HCT116 (cell line): ENCODE data around the gene GPLD1. TPM values are rescaled to one million over a fixed set of nuclear protein-coding genes. Genes with fewer than 3 reads are reported as not detected.

ENCODE experiments used
- ATAC-seq: fragments of 200-7000 bp; cut with Tn5 transposase; 2 replicates; pipeline ENCODE4 v1.9.1; 2020; ENCODE audit warnings: mild to moderate bottlenecking, moderate library complexity
- BruUV-seq: library from RNA; stranded (reverse); fragments of 400-500 nt; replicated peaks from 2 replicates; lab custom pipeline; 2021; lab: Mats Ljungman, UMichigan
- CTCF ChIA-PET: fragments of 300-600 bp; sonication (Branson Sonifier 250); formaldehyde crosslinking; loops from one replicate; lab custom pipeline; 2021; ENCODE audit warnings: antibody characterized with exemption; lab: Charles Lee
- POLR2A ChIA-PET: fragments of 300-600, 350-600 bp; sonication (Branson Sonifier 250); formaldehyde crosslinking; loops from one replicate; lab custom pipeline; 2021; ENCODE audit warnings: antibody characterized with exemption; lab: Charles Lee
- RAD21 ChIA-PET, 2 experiments: fragments of 300-600 bp; sonication (Branson Sonifier 250); formaldehyde crosslinking; loops; one replicate each; lab custom pipeline; 2023; ENCODE audit warnings: low total read pairs in 2 of 2; ENCODE audit not compliant: uncharacterized antibody in 2 of 2, unreplicated experiment in 2 of 2, low non-redundant PET in 1 of 2; lab: Charles Lee
- DNase-seq: peaks from one replicate; pipeline ENCODE4 v3.0.0-alpha.2; 2010; ENCODE audit warnings: low read depth, low spot score
- H2AFZ ChIP-seq: fragments of 200-600 bp; shearing (Covaris generic), sonication (generic); 2 replicates; pipeline ENCODE4 v1.6.1; 2017; ENCODE audit warnings: low read depth, mixed run types, mixed read lengths, antibody characterized with exemption, low read length; ENCODE audit not compliant: poor library complexity, severe bottlenecking
- H3K27ac ChIP-seq: 2 replicates; pipeline ENCODE4 v1.5.1; 2012; ENCODE audit warnings: low read depth, low read length
- H3K27me3 ChIP-seq: fragments of 200-600 bp; sonication (generic); 2 replicates; pipeline ENCODE4 v1.6.1; 2016; ENCODE audit warnings: mixed run types, low read length, mixed read lengths; ENCODE audit not compliant: insufficient read depth
- H3K36me3 ChIP-seq, 2 experiments: fragments of 200-500 bp in 1 of 2; fragments of 200-600 bp in 1 of 2; sonication (Bioruptor generic) in 1 of 2; sonication (generic) in 1 of 2; 2 replicates each; pipeline versions ENCODE4 v1.5.1 to v1.6.1; 2014 to 2016; ENCODE audit warnings: low read length in 2 of 2, inconsistent platforms in 1 of 2, mixed read lengths in 1 of 2, mixed run types in 1 of 2; ENCODE audit not compliant: insufficient read depth in 2 of 2, control insufficient read depth in 1 of 2
- H3K4me1 ChIP-seq, 2 experiments: fragments of 200-600 bp in 1 of 2; sonication (generic) in 1 of 2; 2 replicates each; pipeline versions ENCODE4 v1.5.1 to v1.6.1; 2012 to 2017; ENCODE audit warnings: low read length in 2 of 2, inconsistent platforms in 1 of 2, mild to moderate bottlenecking in 1 of 2, mixed read lengths in 1 of 2, mixed run types in 1 of 2, moderate library complexity in 1 of 2; ENCODE audit not compliant: insufficient read depth in 2 of 2, control insufficient read depth in 1 of 2
- H3K4me2 ChIP-seq: fragments of 200-600 bp; sonication (generic); 2 replicates; pipeline ENCODE4 v1.6.1; 2017; ENCODE audit warnings: mixed run types, low read length, mixed read lengths
- H3K4me3 ChIP-seq, 2 experiments: fragments of 200-600 bp in 1 of 2; sonication (generic) in 1 of 2; replicated peaks in 1 of 2; 2 replicates each; pipeline ENCODE4 v1.5.1; 2011 to 2016; ENCODE audit warnings: low read length in 2 of 2, control low read depth in 1 of 2, low read depth in 1 of 2, mild to moderate bottlenecking in 1 of 2, mixed read lengths in 1 of 2, mixed run types in 1 of 2
- H3K79me2 ChIP-seq: fragments of 200-600 bp; sonication (generic); 2 replicates; pipeline ENCODE4 v1.6.1; 2017; ENCODE audit warnings: mild to moderate bottlenecking, mixed run types, low read length, moderate library complexity, mixed read lengths; ENCODE audit not compliant: insufficient read depth
- H3K9ac ChIP-seq: fragments of 200-600 bp; sonication (generic); 2 replicates; pipeline ENCODE4 v1.6.1; 2016; ENCODE audit warnings: low read length, mixed read lengths
- H3K9me2 ChIP-seq: fragments of 200-600 bp; sonication (generic), shearing (Covaris generic); 2 replicates; pipeline ENCODE4 v1.6.1; 2017; ENCODE audit warnings: mixed run types, mild to moderate bottlenecking, moderate library complexity; ENCODE audit not compliant: insufficient read depth
- H3K9me3 ChIP-seq, 2 experiments: fragments of 200-500 bp in 1 of 2; fragments of 200-600 bp in 1 of 2; sonication (Bioruptor generic) in 1 of 2; sonication (generic) in 1 of 2; 2 replicates each; pipeline ENCODE4 v1.6.1; 2014 to 2017; ENCODE audit warnings: low read length in 2 of 2, mixed read lengths in 2 of 2, inconsistent platforms in 1 of 2, low read depth in 1 of 2, mild to moderate bottlenecking in 1 of 2, mixed run types in 1 of 2, moderate library complexity in 1 of 2; ENCODE audit not compliant: control insufficient read depth in 1 of 2, insufficient read depth in 1 of 2
- H4K20me1 ChIP-seq: fragments of 200-600 bp; sonication (generic), shearing (Covaris generic); 2 replicates; pipeline ENCODE4 v1.6.1; 2017; ENCODE audit warnings: mixed run types, mild to moderate bottlenecking, moderate library complexity; ENCODE audit not compliant: insufficient read depth
- CBX3 ChIP-seq: IDR thresholded peaks from 2 replicates; pipeline ENCODE4 v1.6.1; 2012; ENCODE audit warnings: low read depth
- EGR1 ChIP-seq: IDR thresholded peaks from 2 replicates; pipeline ENCODE4 v1.6.1; 2012; ENCODE audit warnings: low read depth
- EZH2phosphoT487 ChIP-seq: fragments of 200-600 bp; IDR thresholded peaks from 2 replicates; pipeline ENCODE4 v1.6.1; 2018; ENCODE audit warnings: antibody characterized with exemption, borderline replicate concordance
- JUND ChIP-seq: IDR thresholded peaks from 2 replicates; pipeline ENCODE4 v1.6.1; 2012
- MAX ChIP-seq: IDR thresholded peaks from 2 replicates; pipeline ENCODE4 v1.6.1; 2012
- POLR2A ChIP-seq: IDR thresholded peaks from 2 replicates; pipeline ENCODE4 v1.7.0; 2011; ENCODE audit warnings: borderline replicate concordance; ENCODE audit not compliant: insufficient read depth, insufficient read length; ENCODE audit errors: extremely low read depth
- RAD21 ChIP-seq: IDR thresholded peaks from 2 replicates; pipeline ENCODE4 v1.6.1; 2012; ENCODE audit warnings: low read depth, mild to moderate bottlenecking
- SRF ChIP-seq: IDR thresholded peaks from 2 replicates; pipeline ENCODE4 v1.6.1; 2012; ENCODE audit warnings: low read depth
- TCF7L2 ChIP-seq: IDR thresholded peaks from 2 replicates; pipeline ENCODE4 v1.7.0; 2011; ENCODE audit warnings: borderline replicate concordance, inconsistent platforms; ENCODE audit not compliant: insufficient read depth, insufficient read length; ENCODE audit errors: extremely low read depth
- YY1 ChIP-seq: IDR thresholded peaks from 2 replicates; pipeline ENCODE4 v1.6.1; 2011; ENCODE audit warnings: low read length, low read depth, moderate library complexity, mild to moderate bottlenecking; ENCODE audit not compliant: insufficient replicate concordance; ENCODE audit errors: extremely low read depth
- ZBTB33 ChIP-seq: IDR thresholded peaks from 2 replicates; pipeline ENCODE4 v1.6.1; 2011; ENCODE audit warnings: mild to moderate bottlenecking, low read length, moderate library complexity; ENCODE audit not compliant: insufficient replicate concordance; ENCODE audit errors: extremely low read depth
- intact Hi-C: fragments of 100-400 bp; cut with micrococcal nuclease; formaldehyde crosslinking; loops from 2 replicates; pipeline ENCODE4 v1.10.0; 2022
- total RNA-seq: library from RNA; stranded (reverse); gene quantifications from one replicate; pipeline ENCODE4 v1.2.1, GENCODE V29; 2021; ENCODE audit not compliant: unreplicated experiment
- TF ChIP-seq, protein P1 (sequence below), 3 experiments: fragments of 200-600 bp in 1 of 3; sonication (generic) in 1 of 3; IDR thresholded peaks in 2 of 3; conservative IDR thresholded peaks in 1 of 3; 2 replicates each; pipeline ENCODE4 v1.5.1; 2012 to 2017; ENCODE audit warnings: low read depth in 2 of 3, low read length in 2 of 3, antibody characterized with exemption in 1 of 3, borderline replicate concordance in 1 of 3, control low read depth in 1 of 3, mild to moderate bottlenecking in 1 of 3, mixed read lengths in 1 of 3, mixed run types in 1 of 3, moderate library complexity in 1 of 3; ENCODE audit not compliant: insufficient read depth in 1 of 3
- TF ChIP-seq, protein P2 (sequence below): IDR thresholded peaks from 2 replicates; pipeline ENCODE4 v1.6.1; 2012; ENCODE audit warnings: low read depth

The GPLD1 gene
- total RNA-seq, 1 experiment from 2014 or later = 2.1 TPM

DNA sequence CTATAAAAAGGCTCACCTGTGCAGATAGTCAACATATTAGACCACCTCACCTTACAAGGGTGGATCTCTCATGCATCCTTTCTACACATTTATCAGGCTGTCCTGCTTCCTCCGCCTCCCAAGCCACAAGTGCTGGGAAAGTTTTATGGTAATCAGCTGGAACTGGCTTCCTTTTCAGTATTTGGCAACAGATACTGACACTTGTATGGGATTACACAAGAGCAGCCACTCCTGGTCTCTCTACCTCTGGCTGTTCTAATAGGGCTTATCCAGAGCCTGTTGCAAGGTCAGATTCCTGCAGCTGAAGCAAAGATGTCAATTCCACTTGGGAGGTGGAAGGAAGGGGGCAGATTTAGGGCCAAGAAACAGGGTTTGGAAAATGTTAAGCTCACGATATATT lies 503 bp upstream of the GPLD1 start:
- POLR2A ChIA-PET = no interaction called here
- intact Hi-C loops = no loop called here
- no peak for DNase-seq

GRCh38 chr6:24486065-24486464 lies 3.3 kb downstream of the GPLD1 start:
- ChIA-PET RAD21 (no interaction called here), CTCF (no interaction called here), POLR2A (no interaction called here)
- no TSS peak for BruUV-seq
- no peak overlapping the region for H3K4me3 ChIP-seq
- TF ChIP-seq CBX3 (no peak), YY1 (no peak), ZBTB33 (no peak), EGR1 (no peak), TCF7L2 (no peak), SRF (no peak), MAX (no peak), POLR2A (no peak), EZH2phosphoT487 (no peak), RAD21 (no peak)
- TF ChIP-seq, protein P1, sequence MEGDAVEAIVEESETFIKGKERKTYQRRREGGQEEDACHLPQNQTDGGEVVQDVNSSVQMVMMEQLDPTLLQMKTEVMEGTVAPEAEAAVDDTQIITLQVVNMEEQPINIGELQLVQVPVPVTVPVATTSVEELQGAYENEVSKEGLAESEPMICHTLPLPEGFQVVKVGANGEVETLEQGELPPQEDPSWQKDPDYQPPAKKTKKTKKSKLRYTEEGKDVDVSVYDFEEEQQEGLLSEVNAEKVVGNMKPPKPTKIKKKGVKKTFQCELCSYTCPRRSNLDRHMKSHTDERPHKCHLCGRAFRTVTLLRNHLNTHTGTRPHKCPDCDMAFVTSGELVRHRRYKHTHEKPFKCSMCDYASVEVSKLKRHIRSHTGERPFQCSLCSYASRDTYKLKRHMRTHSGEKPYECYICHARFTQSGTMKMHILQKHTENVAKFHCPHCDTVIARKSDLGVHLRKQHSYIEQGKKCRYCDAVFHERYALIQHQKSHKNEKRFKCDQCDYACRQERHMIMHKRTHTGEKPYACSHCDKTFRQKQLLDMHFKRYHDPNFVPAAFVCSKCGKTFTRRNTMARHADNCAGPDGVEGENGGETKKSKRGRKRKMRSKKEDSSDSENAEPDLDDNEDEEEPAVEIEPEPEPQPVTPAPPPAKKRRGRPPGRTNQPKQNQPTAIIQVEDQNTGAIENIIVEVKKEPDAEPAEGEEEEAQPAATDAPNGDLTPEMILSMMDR (IDR thresholded peaks at IDR 0.05 in 2 of 3, conservative IDR thresholded peaks at IDR 0.05 in 1 of 3; ENCODE audit: borderline replicate concordance in 1 of 3, insufficient read depth in 1 of 3, low read depth in 2 of 3, low read length in 2 of 3) = no peak
- TF ChIP-seq, protein P2, sequence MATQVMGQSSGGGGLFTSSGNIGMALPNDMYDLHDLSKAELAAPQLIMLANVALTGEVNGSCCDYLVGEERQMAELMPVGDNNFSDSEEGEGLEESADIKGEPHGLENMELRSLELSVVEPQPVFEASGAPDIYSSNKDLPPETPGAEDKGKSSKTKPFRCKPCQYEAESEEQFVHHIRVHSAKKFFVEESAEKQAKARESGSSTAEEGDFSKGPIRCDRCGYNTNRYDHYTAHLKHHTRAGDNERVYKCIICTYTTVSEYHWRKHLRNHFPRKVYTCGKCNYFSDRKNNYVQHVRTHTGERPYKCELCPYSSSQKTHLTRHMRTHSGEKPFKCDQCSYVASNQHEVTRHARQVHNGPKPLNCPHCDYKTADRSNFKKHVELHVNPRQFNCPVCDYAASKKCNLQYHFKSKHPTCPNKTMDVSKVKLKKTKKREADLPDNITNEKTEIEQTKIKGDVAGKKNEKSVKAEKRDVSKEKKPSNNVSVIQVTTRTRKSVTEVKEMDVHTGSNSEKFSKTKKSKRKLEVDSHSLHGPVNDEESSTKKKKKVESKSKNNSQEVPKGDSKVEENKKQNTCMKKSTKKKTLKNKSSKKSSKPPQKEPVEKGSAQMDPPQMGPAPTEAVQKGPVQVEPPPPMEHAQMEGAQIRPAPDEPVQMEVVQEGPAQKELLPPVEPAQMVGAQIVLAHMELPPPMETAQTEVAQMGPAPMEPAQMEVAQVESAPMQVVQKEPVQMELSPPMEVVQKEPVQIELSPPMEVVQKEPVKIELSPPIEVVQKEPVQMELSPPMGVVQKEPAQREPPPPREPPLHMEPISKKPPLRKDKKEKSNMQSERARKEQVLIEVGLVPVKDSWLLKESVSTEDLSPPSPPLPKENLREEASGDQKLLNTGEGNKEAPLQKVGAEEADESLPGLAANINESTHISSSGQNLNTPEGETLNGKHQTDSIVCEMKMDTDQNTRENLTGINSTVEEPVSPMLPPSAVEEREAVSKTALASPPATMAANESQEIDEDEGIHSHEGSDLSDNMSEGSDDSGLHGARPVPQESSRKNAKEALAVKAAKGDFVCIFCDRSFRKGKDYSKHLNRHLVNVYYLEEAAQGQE = no peak
- intact Hi-C loops = no loop called here
- ATAC-seq (no peak), DNase-seq (no peak)
- no peaks in the 10 kb centered on the region for H3K79me2 ChIP-seq
- H3K27ac ChIP-seq = no peak overlapping the region
- no peaks in the 10 kb centered on the region for H3K36me3 ChIP-seq
- H2AFZ ChIP-seq = no peak overlapping the region
- H3K9me3 ChIP-seq = no peaks in the 10 kb centered on the region
- no peak overlapping the region for H3K9ac ChIP-seq
- H3K4me1 ChIP-seq = no peaks in the 10 kb centered on the region
- no peaks in the 10 kb centered on the region for H3K9me2 ChIP-seq
- H4K20me1 ChIP-seq = no peaks in the 10 kb centered on the region
- H3K27me3 ChIP-seq = no peaks in the 10 kb centered on the region
- H3K4me2 ChIP-seq = no peak overlapping the region

More for the DNA sequence above, 503 bp upstream of the GPLD1 start:
- no peaks in the 10 kb centered on the region for H3K36me3 ChIP-seq
- no TSS peak for BruUV-seq
- H3K9ac ChIP-seq = no peak overlapping the region
- H3K79me2 ChIP-seq = no peaks in the 10 kb centered on the region
- H4K20me1 ChIP-seq = no peaks in the 10 kb centered on the region
- ChIA-PET RAD21 (no interaction called here), CTCF (no interaction called here)
- no peak overlapping the region for H2AFZ ChIP-seq
- H3K27me3 ChIP-seq = no peaks in the 10 kb centered on the region
- no peaks in the 10 kb centered on the region for H3K9me2 ChIP-seq
- no peak for TF ChIP-seq JUND
- no peak overlapping the region for H3K4me2 ChIP-seq
- peaks cover 5 to 7% of the 10 kb centered on the region in 2 experiments; a peak in 3 of 4 replicates for H3K4me1 ChIP-seq
- no peak overlapping the region for H3K27ac ChIP-seq
- ATAC-seq = no peak
- H3K4me3 ChIP-seq = no peak overlapping the region
- H3K9me3 ChIP-seq = no peaks in the 10 kb centered on the region
